Subcutaneous abdominal adipose tissue (tissue), 5 donors: ENCODE measurements around the gene GMPPA.

Source experiments
- H3K27ac ChIP-seq: one replicate; pipeline ENCODE4 v1.7.0; 2013; ENCODE audit warnings: low read depth, mild to moderate bottlenecking, inconsistent platforms, low read length, moderate library complexity
- H3K27me3 ChIP-seq, 5 donors: one replicate each; pipeline ENCODE4 v1.7.0; 2013; ENCODE audit warnings: low read length in 5 of 5, inconsistent platforms in 1 of 5; ENCODE audit not compliant: control insufficient read depth in 5 of 5, insufficient read depth in 4 of 5
- H3K36me3 ChIP-seq, 5 donors: one replicate each; pipeline ENCODE4 v1.7.0; 2013; ENCODE audit warnings: low read length in 5 of 5; ENCODE audit not compliant: control insufficient read depth in 5 of 5, insufficient read depth in 5 of 5
- H3K4me1 ChIP-seq, 5 donors: one replicate each; pipeline ENCODE4 v1.7.0; 2013; ENCODE audit warnings: low read length in 5 of 5, mild to moderate bottlenecking in 3 of 5, moderate library complexity in 1 of 5; ENCODE audit not compliant: control insufficient read depth in 5 of 5, insufficient read depth in 5 of 5
- H3K4me3 ChIP-seq, 5 donors: one replicate each; pipeline ENCODE4 v1.7.0; 2013; ENCODE audit warnings: low read length in 5 of 5, low read depth in 1 of 5
- H3K9ac ChIP-seq, 5 donors: one replicate each; pipeline ENCODE4 v1.7.0; 2013; ENCODE audit warnings: low read length in 5 of 5, mild to moderate bottlenecking in 4 of 5, moderate library complexity in 3 of 5
- H3K9me3 ChIP-seq, 5 donors: one replicate each; pipeline ENCODE4 v1.7.0; 2013; ENCODE audit warnings: low read length in 5 of 5; ENCODE audit not compliant: control insufficient read depth in 5 of 5
- donor health status: healthy.
- donor health status: healthy.
- donor health status: healthy.
- donor health status: healthy.
- donor health status: healthy.

Gene GMPPA

GRCh38 chr2:219544567-219544966 lies 45.9 kb downstream of the GMPPA start:
- H3K9ac ChIP-seq = peak overlapping the region in 1 of 5 donors; percentile 17

GRCh38 chr2:219545295-219545942 lies 46.7 kb downstream of the GMPPA start:
- Histone ChIP-seq H3K9me3 (no peaks in the 10 kb centered on the region), H3K36me3 (peaks cover 0 to 8% (median 7%) of the 10 kb centered on the region in 5 donors), H3K9ac (no peak overlapping the region), H3K27me3 (peaks cover 0 to 15% (median 11%) of the 10 kb centered on the region in 5 donors), H3K27ac (no peak overlapping the region), H3K4me1 (peaks cover 4 to 30% (median 30%) of the 10 kb centered on the region in 5 donors), H3K4me3 (no peak overlapping the region)

More at GRCh38 chr2:219544567-219544966, 45.9 kb downstream of the GMPPA start:
- Histone ChIP-seq H3K36me3 (peaks cover 0 to 16% (median 13%) of the 10 kb centered on the region in 5 donors), H3K4me3 (peak overlapping the region; percentile 54 to 74 (median 63)), H3K27ac (no peak overlapping the region), H3K9me3 (no peaks in the 10 kb centered on the region), H3K27me3 (peaks cover 0 to 16% (median 7%) of the 10 kb centered on the region in 5 donors), H3K4me1 (peaks cover 4 to 30% (median 30%) of the 10 kb centered on the region in 5 donors)

GRCh38 chr2:219545943-219546352 lies 47.3 kb downstream of the GMPPA start:
- Histone ChIP-seq H3K27me3 (peaks cover 0 to 21% (median 12%) of the 10 kb centered on the region in 5 donors), H3K4me3 (no peak overlapping the region), H3K27ac (no peak overlapping the region), H3K36me3 (peaks cover 0 to 2% (median 2%) of the 10 kb centered on the region in 5 donors), H3K9me3 (no peaks in the 10 kb centered on the region), H3K9ac (no peak overlapping the region), H3K4me1 (peaks cover 4 to 30% (median 30%) of the 10 kb centered on the region in 5 donors)

GRCh38 chr2:219547621-219548020 lies 48.9 kb downstream of the GMPPA start:
- Histone ChIP-seq H3K4me3 (no peak overlapping the region), H3K27ac (no peak overlapping the region), H3K4me1 (peaks cover 2 to 28% (median 27%) of the 10 kb centered on the region in 5 donors), H3K9me3 (no peaks in the 10 kb centered on the region), H3K36me3 (no peaks in the 10 kb centered on the region), H3K27me3 (peaks cover 0 to 23% (median 15%) of the 10 kb centered on the region in 5 donors), H3K9ac (no peak overlapping the region)

GRCh38 chr2:219548990-219549389 lies 50.3 kb downstream of the GMPPA start:
- Histone ChIP-seq H3K4me1 (peaks cover 0 to 27% (median 24%) of the 10 kb centered on the region in 5 donors), H3K9me3 (no peaks in the 10 kb centered on the region), H3K4me3 (no peak overlapping the region), H3K9ac (no peak overlapping the region), H3K36me3 (no peaks in the 10 kb centered on the region), H3K27ac (no peak overlapping the region), H3K27me3 (peaks cover 0 to 31% (median 24%) of the 10 kb centered on the region in 5 donors)

- H3K4me3 ChIP-seq = no peak overlapping the region
- H3K4me1 ChIP-seq = peaks cover 0 to 21% (median 17%) of the 10 kb centered on the region in 5 donors
- no peaks in the 10 kb centered on the region for H3K36me3 ChIP-seq
- no peaks in the 10 kb centered on the region for H3K9me3 ChIP-seq
- H3K27ac ChIP-seq = no peak overlapping the region
- no peak overlapping the region for H3K9ac ChIP-seq
- H3K27me3 ChIP-seq = peaks cover 0 to 38% (median 25%) of the 10 kb centered on the region in 5 donors
Measured at GRCh38 chr2:219549619-219550018, 50.9 kb downstream of the GMPPA start.

GRCh38 chr2:219551441-219552381 lies 53.0 kb downstream of the GMPPA start:
- H3K9ac ChIP-seq = peak overlapping the region in 2 of 5 donors; percentile 11 to 35
- H3K27ac ChIP-seq = no peak overlapping the region

GRCh38 chr2:219552382-219553167 lies 53.9 kb downstream of the GMPPA start:
- peak overlapping the region in 4 of 5 donors; percentile 61 to 77 (median 66) for H3K4me3 ChIP-seq
- no peaks in the 10 kb centered on the region for H3K9me3 ChIP-seq
- H3K27ac ChIP-seq = no peak overlapping the region
- peak overlapping the region in 1 of 5 donors; percentile 45 for H3K9ac ChIP-seq
- H3K4me1 ChIP-seq = peaks cover 0 to 19% (median 16%) of the 10 kb centered on the region in 5 donors
- peaks cover 0 to 33% (median 24%) of the 10 kb centered on the region in 5 donors for H3K27me3 ChIP-seq
- H3K36me3 ChIP-seq = peaks cover 0 to 11% (median 6%) of the 10 kb centered on the region in 5 donors

More at GRCh38 chr2:219551441-219552381, 53.0 kb downstream of the GMPPA start:
- Histone ChIP-seq H3K4me1 (peaks cover 0 to 19% (median 16%) of the 10 kb centered on the region in 5 donors), H3K9me3 (no peaks in the 10 kb centered on the region), H3K36me3 (peaks cover 0 to 9% (median 6%) of the 10 kb centered on the region in 5 donors), H3K27me3 (peaks cover 0 to 38% (median 25%) of the 10 kb centered on the region in 5 donors), H3K4me3 (peak overlapping the region in 4 of 5 donors; percentile 61 to 77 (median 66))

GRCh38 chr2:219553168-219553417 lies 54.4 kb downstream of the GMPPA start:
- no peaks in the 10 kb centered on the region for H3K9me3 ChIP-seq
- H3K4me3 ChIP-seq = peak overlapping the region in 4 of 5 donors; percentile 61 to 77 (median 66)
- no peak overlapping the region for H3K9ac ChIP-seq
- H3K27me3 ChIP-seq = peaks cover 0 to 33% (median 24%) of the 10 kb centered on the region in 5 donors
- no peak overlapping the region for H3K27ac ChIP-seq
- H3K36me3 ChIP-seq = peaks cover 0 to 11% (median 6%) of the 10 kb centered on the region in 5 donors
- peaks cover 0 to 19% (median 16%) of the 10 kb centered on the region in 5 donors for H3K4me1 ChIP-seq
